Endothelial cell (in vitro differentiated cells): ENCODE data around the gene CSGALNACT2. TPM values are rescaled to one million over a fixed set of nuclear protein-coding genes. Genes with fewer than 3 reads are reported as not detected.

Experiments
- DNase-seq: peaks from one replicate; pipeline ENCODE4 v3.0.0; 2021; ENCODE audit warnings: low spot score
- H3K27ac Mint-ChIP-seq: one replicate; pipeline ENCODE4 v1.8.0; 2021; ENCODE audit warnings: mixed read lengths, inconsistent platforms; ENCODE audit not compliant: unreplicated experiment
- H3K27me3 Mint-ChIP-seq: one replicate; pipeline ENCODE4 v1.8.0; 2021; ENCODE audit warnings: mild to moderate bottlenecking, moderate library complexity, mixed read lengths, inconsistent platforms; ENCODE audit not compliant: unreplicated experiment
- H3K36me3 Mint-ChIP-seq: one replicate; pipeline ENCODE4 v1.8.0; 2021; ENCODE audit warnings: mild to moderate bottlenecking, low read depth, mixed read lengths, inconsistent platforms; ENCODE audit not compliant: unreplicated experiment
- H3K4me1 Mint-ChIP-seq: one replicate; pipeline ENCODE4 v1.8.0; 2021; ENCODE audit warnings: mild to moderate bottlenecking, mixed read lengths, inconsistent platforms; ENCODE audit not compliant: unreplicated experiment
- H3K4me3 Mint-ChIP-seq: one replicate; pipeline ENCODE4 v1.8.0; 2021; ENCODE audit warnings: mild to moderate bottlenecking, mixed read lengths, inconsistent platforms; ENCODE audit not compliant: unreplicated experiment
- H3K9me3 Mint-ChIP-seq: one replicate; pipeline ENCODE4 v1.8.0; 2021; ENCODE audit warnings: mixed read lengths, inconsistent platforms; ENCODE audit not compliant: unreplicated experiment
- CTCF ChIP-seq: fragments of 200-600 bp; sonication (generic); IDR thresholded peaks from one replicate; pipeline ENCODE4 v1.5.0; 2021; ENCODE audit warnings: antibody characterized with exemption; ENCODE audit not compliant: unreplicated experiment
- total RNA-seq: library from RNA; stranded (reverse); fragmentation: NEBNext Ultra II Directional; extraction: Animal tissue kit (Norgen Biotek cat#: 25700); gene quantifications from one replicate; pipeline ENCODE4 v1.2.1, GENCODE V29; 2021; ENCODE audit not compliant: unreplicated experiment

CSGALNACT2 gene
- total RNA-seq, 1 donor from 2014 or later = 3.8 TPM

- H3K27ac Mint-ChIP-seq = no peak overlapping the region
- H3K9me3 Mint-ChIP-seq = no peaks in the 10 kb centered on the region
- no peak overlapping the region for H3K4me3 Mint-ChIP-seq
- DNase-seq = no peak
- TF ChIP-seq CTCF = no peak
- H3K36me3 Mint-ChIP-seq = no peaks in the 10 kb centered on the region
- no peaks in the 10 kb centered on the region for H3K4me1 Mint-ChIP-seq
- peaks cover 9% of the 10 kb centered on the region for H3K27me3 Mint-ChIP-seq
Measured at GRCh38 chr10:43124094-43124521, 14.1 kb upstream of the CSGALNACT2 start.

GRCh38 chr10:43124574-43125273 lies 13.5 kb upstream of the CSGALNACT2 start:
- no peaks in the 10 kb centered on the region for H3K9me3 Mint-ChIP-seq
- no peak overlapping the region for H3K4me3 Mint-ChIP-seq
- peak; percentile 2 for DNase-seq

GRCh38 chr10:43125274-43125845 lies 12.9 kb upstream of the CSGALNACT2 start:
- no peaks in the 10 kb centered on the region for H3K9me3 Mint-ChIP-seq
- H3K36me3 Mint-ChIP-seq = no peaks in the 10 kb centered on the region
- peak; percentile 1 for DNase-seq
- H3K27me3 Mint-ChIP-seq = peaks cover 9% of the 10 kb centered on the region
- no peak overlapping the region for H3K27ac Mint-ChIP-seq
- H3K4me1 Mint-ChIP-seq = no peaks in the 10 kb centered on the region
- TF ChIP-seq CTCF = no peak
- H3K4me3 Mint-ChIP-seq = no peak overlapping the region

More at GRCh38 chr10:43124574-43125273, 13.5 kb upstream of the CSGALNACT2 start:
- no peaks in the 10 kb centered on the region for H3K4me1 Mint-ChIP-seq
- H3K27ac Mint-ChIP-seq = no peak overlapping the region
- TF ChIP-seq CTCF = no peak
- no peaks in the 10 kb centered on the region for H3K36me3 Mint-ChIP-seq
- H3K27me3 Mint-ChIP-seq = peaks cover 9% of the 10 kb centered on the region

- H3K27ac Mint-ChIP-seq = no peak overlapping the region
- DNase-seq = peak; percentile 2
- no peaks in the 10 kb centered on the region for H3K9me3 Mint-ChIP-seq
- H3K4me1 Mint-ChIP-seq = no peaks in the 10 kb centered on the region
- no peak for TF ChIP-seq CTCF
- H3K4me3 Mint-ChIP-seq = no peak overlapping the region
- H3K36me3 Mint-ChIP-seq = no peaks in the 10 kb centered on the region
- H3K27me3 Mint-ChIP-seq = peaks cover 7% of the 10 kb centered on the region
Measured at GRCh38 chr10:43125881-43126731, 12.1 kb upstream of the CSGALNACT2 start.
